MCF 10A (cell line): ENCODE data around the gene GRIA1. TPM values are rescaled to one million over a fixed set of nuclear protein-coding genes. Genes with fewer than 3 reads are reported as not detected.

Experiments
- BruUV-seq: library from RNA; stranded (reverse); fragments of 400-500 nt; replicated peaks from 2 replicates; lab custom pipeline; 2021; lab: Mats Ljungman, UMichigan
- CTCF ChIA-PET: fragments of 300-600 bp; sonication (Branson Sonifier 250); formaldehyde crosslinking; extraction: SDS; loops from one replicate; lab custom pipeline; 2021; ENCODE audit warnings: antibody characterized with exemption, inconsistent platforms; lab: Yijun Ruan, JAX
- POLR2A ChIA-PET: fragments of 300-600, 350-650 bp; sonication (Branson Sonifier 250); formaldehyde crosslinking; extraction: SDS; loops from one replicate; lab custom pipeline; 2020; ENCODE audit warnings: antibody characterized with exemption, inconsistent platforms; lab: Yijun Ruan, JAX
- DNase-seq: peaks from one replicate; pipeline ENCODE4 v3.0.0-alpha.2; 2018; ENCODE audit not compliant: unreplicated experiment
- H3K27ac Mint-ChIP-seq: one replicate; pipeline ENCODE4 v1.8.0; 2022; ENCODE audit warnings: mild to moderate bottlenecking, low read depth, mixed read lengths; ENCODE audit not compliant: unreplicated experiment
- H3K27me3 Mint-ChIP-seq: one replicate; pipeline ENCODE4 v1.8.0; 2022; ENCODE audit warnings: mixed read lengths; ENCODE audit not compliant: insufficient read depth, unreplicated experiment
- H3K36me3 Mint-ChIP-seq: one replicate; pipeline ENCODE4 v1.8.0; 2022; ENCODE audit warnings: mild to moderate bottlenecking, moderate library complexity, mixed read lengths; ENCODE audit not compliant: insufficient read depth, unreplicated experiment
- H3K4me1 Mint-ChIP-seq: one replicate; pipeline ENCODE4 v1.8.0; 2022; ENCODE audit warnings: mixed read lengths; ENCODE audit not compliant: insufficient read depth, unreplicated experiment
- H3K4me3 Mint-ChIP-seq: one replicate; pipeline ENCODE4 v1.8.0; 2022; ENCODE audit warnings: mild to moderate bottlenecking, moderate library complexity, mixed read lengths; ENCODE audit not compliant: unreplicated experiment
- H3K9me3 Mint-ChIP-seq: one replicate; pipeline ENCODE4 v1.8.0; 2022; ENCODE audit warnings: mixed read lengths; ENCODE audit not compliant: unreplicated experiment
- CTCF ChIP-seq: fragments of 200-600 bp; IDR thresholded peaks from one replicate; pipeline ENCODE4 v1.8.0; 2022; ENCODE audit warnings: antibody characterized with exemption, mild to moderate bottlenecking; ENCODE audit not compliant: unreplicated experiment
- intact Hi-C: fragments of 100-400 bp; cut with micrococcal nuclease; formaldehyde crosslinking; loops from 2 replicates; pipeline ENCODE4 v1.14.1; 2022
- total RNA-seq: library from RNA; stranded (reverse); gene quantifications from 2 replicates; pipeline ENCODE4 v1.2.3, GENCODE V29; 2022

GRIA1 gene
- total RNA-seq, 1 experiment from 2014 or later: not detected

- BruUV-seq: no TSS peak
- TF ChIP-seq CTCF: no peak
- Mint-ChIP-seq H3K27ac (no peak overlapping the region), H3K9me3 (peaks cover 2% of the 10 kb centered on the region), H3K36me3 (no peaks in the 10 kb centered on the region), H3K4me1 (no peaks in the 10 kb centered on the region), H3K4me3 (no peak overlapping the region), H3K27me3 (no peaks in the 10 kb centered on the region)
- intact Hi-C loops: no loop called here
- ChIA-PET CTCF (interaction anchor here (1.9 kb wide), 1 partner anchor 199 kb away, joined by 8 read pairs; no protein-coding TSS in a partner anchor), POLR2A (no interaction called here)
- DNase-seq: no peak
These were observed 275.5 kb downstream of the GRIA1 start for GRCh38 chr5:153765987-153766386.

GRCh38 chr5:153767221-153768188, 277.0 kb downstream of the GRIA1 start:
- no peak for TF ChIP-seq CTCF
- Mint-ChIP-seq H3K36me3 (no peaks in the 10 kb centered on the region), H3K27me3 (no peaks in the 10 kb centered on the region), H3K4me1 (no peaks in the 10 kb centered on the region), H3K9me3 (no peaks in the 10 kb centered on the region), H3K27ac (no peak overlapping the region), H3K4me3 (no peak overlapping the region)
- DNase-seq: no peak
- POLR2A ChIA-PET: no interaction called here
- CTCF ChIA-PET: no interaction called here
- no TSS peak for BruUV-seq
- intact Hi-C loops: no loop called here

- CTCF ChIA-PET: interaction anchor here (0.6 to 1.3 kb wide), 4 partner anchors 14 to 1210 kb away, joined by 3 to 4 read pairs (median 3); no protein-coding TSS in a partner anchor
- DNase-seq: no peak
- Mint-ChIP-seq H3K9me3 (no peaks in the 10 kb centered on the region), H3K4me1 (no peaks in the 10 kb centered on the region), H3K27me3 (no peaks in the 10 kb centered on the region), H3K4me3 (no peak overlapping the region), H3K36me3 (no peaks in the 10 kb centered on the region), H3K27ac (no peak overlapping the region)
- no TSS peak for BruUV-seq
- POLR2A ChIA-PET: no interaction called here
- TF ChIP-seq CTCF: no peak
- intact Hi-C loops: no loop called here
These were observed 279.6 kb downstream of the GRIA1 start for GRCh38 chr5:153770066-153770465.

- no peak for DNase-seq
- Mint-ChIP-seq H3K27me3 (no peaks in the 10 kb centered on the region), H3K4me1 (no peaks in the 10 kb centered on the region), H3K36me3 (no peaks in the 10 kb centered on the region), H3K4me3 (no peak overlapping the region), H3K27ac (no peak overlapping the region), H3K9me3 (no peaks in the 10 kb centered on the region)
- intact Hi-C loops: no loop called here
- ChIA-PET CTCF (no interaction called here), POLR2A (no interaction called here)
- TF ChIP-seq CTCF: no peak
- BruUV-seq: no TSS peak
These were observed 284.2 kb downstream of the GRIA1 start for GRCh38 chr5:153774686-153775085.
